ENCODE data around the gene SHH. TPM values are rescaled to one million over a fixed set of nuclear protein-coding genes. Genes with fewer than 3 reads are reported as not detected.

Gene SHH
- total RNA-seq, 1 experiment from 2014 or later = 22.9 TPM

- ChIA-PET POLR2A (no interaction called here), CTCF (no interaction called here)
- intact Hi-C loops (cut with micrococcal nuclease; ENCODE audit: unreplicated experiment) = no loop called here
- no TSS peak for BruUV-seq (replicated peaks)
- Histone ChIP-seq H3K9me3 (ENCODE audit: control insufficient read depth, insufficient read depth, low read depth, low read length) (no peaks in the 10 kb centered on the region), H3K4me3 (ENCODE audit: low read depth in 2 of 2, low read length in 2 of 2) (no peak overlapping the region), H3K36me3 (ENCODE audit: control insufficient read depth, insufficient read depth, low read length) (peaks cover 8% of the 10 kb centered on the region), H3K4me1 (ENCODE audit: control insufficient read depth, insufficient read depth, low read length) (no peaks in the 10 kb centered on the region), H3K27ac (ENCODE audit: low read length) (no peak overlapping the region), H3K27me3 (ENCODE audit: control insufficient read depth, insufficient read depth, low read length) (no peaks in the 10 kb centered on the region)
- DNase-seq (ENCODE audit: low read depth, low spot score) = no peak
- in situ Hi-C loops (cut with HindIII; ENCODE audit: low pct_unique_long_range_greater_than_20kb, low sequenced_read_pairs) = no loop called here
- no peak for ATAC-seq
- TF ChIP-seq CTCF (IDR thresholded peaks at IDR 0.05) (no peak), POLR2AphosphoS5 (IDR thresholded peaks at IDR 0.05; ENCODE audit: low read depth, low read length) (no peak), REST (IDR thresholded peaks at IDR 0.05; ENCODE audit: insufficient read depth in 1 of 2, low read depth in 2 of 2, low read length in 1 of 2) (no peak), SIN3A (IDR thresholded peaks at IDR 0.05; ENCODE audit: borderline replicate concordance, insufficient read depth, low read depth, low read length) (no peak), TCF7L2 (IDR thresholded peaks at IDR 0.05; ENCODE audit: low read depth, low read length) (no peak)
These were observed 45.9 kb downstream of the SHH start for GRCh38 chr7:155766386-155766785.

GRCh38 chr7:155765458-155765857, 46.8 kb downstream of the SHH start:
- ChIA-PET CTCF (no interaction called here), POLR2A (no interaction called here)
- Histone ChIP-seq H3K27me3 (ENCODE audit: control insufficient read depth, insufficient read depth, low read length) (no peaks in the 10 kb centered on the region), H3K9me3 (ENCODE audit: control insufficient read depth, insufficient read depth, low read depth, low read length) (no peaks in the 10 kb centered on the region), H3K4me3 (ENCODE audit: low read depth in 2 of 2, low read length in 2 of 2) (no peak overlapping the region), H3K36me3 (ENCODE audit: control insufficient read depth, insufficient read depth, low read length) (peaks cover 8% of the 10 kb centered on the region), H3K4me1 (ENCODE audit: control insufficient read depth, insufficient read depth, low read length) (no peaks in the 10 kb centered on the region), H3K27ac (ENCODE audit: low read length) (no peak overlapping the region)
- no peak for ATAC-seq
- TF ChIP-seq TCF7L2 (IDR thresholded peaks at IDR 0.05; ENCODE audit: low read depth, low read length) (no peak), CTCF (IDR thresholded peaks at IDR 0.05) (no peak), SIN3A (IDR thresholded peaks at IDR 0.05; ENCODE audit: borderline replicate concordance, insufficient read depth, low read depth, low read length) (no peak), POLR2AphosphoS5 (IDR thresholded peaks at IDR 0.05; ENCODE audit: low read depth, low read length) (no peak), REST (IDR thresholded peaks at IDR 0.05; ENCODE audit: insufficient read depth in 1 of 2, low read depth in 2 of 2, low read length in 1 of 2) (no peak)
- intact Hi-C loops (cut with micrococcal nuclease; ENCODE audit: unreplicated experiment) (no loop called here), in situ Hi-C loops (cut with HindIII; ENCODE audit: low pct_unique_long_range_greater_than_20kb, low sequenced_read_pairs) (no loop called here)
- no TSS peak for BruUV-seq (replicated peaks)
- no peak for DNase-seq (ENCODE audit: low read depth, low spot score)

Measured in Panc1 (cell line).